Caco-2 (cell line): ENCODE results near the gene ARHGEF16. TPM values are rescaled to one million over a fixed set of nuclear protein-coding genes. Genes with fewer than 3 reads are reported as not detected.

Source experiments
- BruUV-seq: library from RNA; stranded (reverse); fragments of 400-500 nt; replicated peaks from 2 replicates; lab custom pipeline; 2021; lab: Mats Ljungman, UMichigan
- CTCF ChIA-PET: fragments of 300-600 bp; sonication (Branson Sonifier 250); formaldehyde crosslinking; loops from one replicate; lab custom pipeline; 2022; ENCODE audit warnings: antibody characterized with exemption; lab: Charles Lee
- POLR2A ChIA-PET: fragments of 300-600 bp; sonication (Branson Sonifier 250); formaldehyde crosslinking; loops from one replicate; lab custom pipeline; 2022; ENCODE audit warnings: antibody characterized with exemption; lab: Charles Lee
- DNase-seq, 2 experiments: peaks; one replicate each; pipeline versions ENCODE4 v3.0.0 to v3.0.0-alpha.2; 2020 to 2022
- H3K27me3 ChIP-seq: replicated peaks from 2 replicates; pipeline ENCODE4 v1.6.0; 2011; ENCODE audit warnings: low read length; ENCODE audit not compliant: control insufficient read depth, insufficient read depth
- H3K36me3 ChIP-seq: 2 replicates; pipeline ENCODE4 v1.5.1; 2011; ENCODE audit warnings: low read length; ENCODE audit not compliant: control insufficient read depth, insufficient read depth
- H3K4me1 ChIP-seq: fragments of 250-450 bp; sonication (Bioruptor Pico); 2 replicates; pipeline ENCODE4 v1.5.1; 2020; ENCODE audit warnings: mild to moderate bottlenecking
- H3K4me3 ChIP-seq: 2 replicates; pipeline ENCODE4 v1.5.1; 2011; ENCODE audit warnings: low read depth, mild to moderate bottlenecking, control low read depth, low read length
- H3K9me3 ChIP-seq: fragments of 250-450 bp; sonication (Bioruptor Pico); 2 replicates; pipeline ENCODE4 v1.5.1; 2020; ENCODE audit warnings: mild to moderate bottlenecking, moderate library complexity
- H3K27ac Mint-ChIP-seq: one replicate; pipeline ENCODE4 v1.8.0; 2022; ENCODE audit warnings: mixed read lengths; ENCODE audit not compliant: unreplicated experiment
- H3K27me3 Mint-ChIP-seq: one replicate; pipeline ENCODE4 v1.8.0; 2022; ENCODE audit warnings: mixed read lengths; ENCODE audit not compliant: insufficient read depth, unreplicated experiment
- H3K36me3 Mint-ChIP-seq: one replicate; pipeline ENCODE4 v1.8.0; 2022; ENCODE audit warnings: mild to moderate bottlenecking, mixed read lengths; ENCODE audit not compliant: insufficient read depth, unreplicated experiment
- H3K4me1 Mint-ChIP-seq: one replicate; pipeline ENCODE4 v1.8.0; 2022; ENCODE audit warnings: low read depth, mixed read lengths; ENCODE audit not compliant: unreplicated experiment
- H3K4me3 Mint-ChIP-seq: one replicate; pipeline ENCODE4 v1.8.0; 2022; ENCODE audit warnings: mild to moderate bottlenecking, moderate library complexity, mixed read lengths; ENCODE audit not compliant: unreplicated experiment
- H3K9me3 Mint-ChIP-seq: one replicate; pipeline ENCODE4 v1.8.0; 2022; ENCODE audit warnings: mixed read lengths; ENCODE audit not compliant: unreplicated experiment
- CTCF ChIP-seq, 2 experiments: fragments of 200-600 bp in 1 of 2; IDR thresholded peaks; 1 replicate in 1 of 2; 2 replicates in 1 of 2; pipeline versions ENCODE4 v1.5.1 to v1.8.0; 2011 to 2022; ENCODE audit warnings: antibody characterized with exemption in 1 of 2, control low read depth in 1 of 2, inconsistent platforms in 1 of 2, low read depth in 1 of 2, low read length in 1 of 2, mild to moderate bottlenecking in 1 of 2, moderate library complexity in 1 of 2; ENCODE audit not compliant: insufficient read depth in 1 of 2, severe bottlenecking in 1 of 2, unreplicated experiment in 1 of 2
- intact Hi-C: fragments of 100-400 bp; cut with micrococcal nuclease; formaldehyde crosslinking; loops from one replicate; pipeline ENCODE4 v1.10.0; 2022; ENCODE audit not compliant: unreplicated experiment
- total RNA-seq: library from RNA; stranded (reverse); gene quantifications from 2 replicates; pipeline ENCODE4 v1.2.3, GENCODE V29; 2022

Gene ARHGEF16
- total RNA-seq, 1 experiment from 2014 or later = 40.6 TPM

DNA sequence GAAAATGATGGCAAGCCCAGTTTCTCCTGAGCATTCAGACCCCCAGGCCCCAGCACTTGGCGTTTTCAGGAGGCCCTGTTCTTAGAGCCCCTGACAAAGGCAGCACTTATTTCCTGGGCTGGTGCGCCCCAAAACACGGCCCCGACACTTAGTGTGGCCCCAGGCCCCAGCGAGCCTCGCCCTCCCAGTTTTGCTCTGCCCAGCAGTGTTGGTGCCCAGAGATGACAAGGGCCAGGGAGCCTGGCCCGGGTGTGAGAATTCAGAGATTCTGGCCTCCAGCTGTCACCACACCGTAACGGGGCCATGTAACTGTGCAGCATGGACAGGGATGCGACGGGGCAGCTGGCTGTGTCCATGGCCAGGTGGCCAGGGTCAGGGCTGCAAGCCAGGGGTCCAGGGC is 18.0 kb upstream of the ARHGEF16 start:
- no peak for TF ChIP-seq CTCF (IDR thresholded peaks at IDR 0.05; ENCODE audit: insufficient read depth in 1 of 2, low read depth in 1 of 2, low read length in 1 of 2, severe bottlenecking in 1 of 2, unreplicated experiment in 1 of 2)
- Histone ChIP-seq H3K27me3 (no peaks in the 10 kb centered on the region), H3K9me3 (no peaks in the 10 kb centered on the region), H3K36me3 (no peaks in the 10 kb centered on the region), H3K4me1 (no peaks in the 10 kb centered on the region), H3K4me3 (no peak overlapping the region)
- Mint-ChIP-seq H3K36me3 (no peaks in the 10 kb centered on the region), H3K4me3 (no peak overlapping the region), H3K4me1 (no peaks in the 10 kb centered on the region), H3K27me3 (peaks cover 3% of the 10 kb centered on the region), H3K9me3 (no peaks in the 10 kb centered on the region), H3K27ac (no peak overlapping the region)
- no TSS peak for BruUV-seq
- POLR2A ChIA-PET = no interaction called here
- CTCF ChIA-PET = no interaction called here
- DNase-seq = no peak
- intact Hi-C loops = no loop called here

DNA sequence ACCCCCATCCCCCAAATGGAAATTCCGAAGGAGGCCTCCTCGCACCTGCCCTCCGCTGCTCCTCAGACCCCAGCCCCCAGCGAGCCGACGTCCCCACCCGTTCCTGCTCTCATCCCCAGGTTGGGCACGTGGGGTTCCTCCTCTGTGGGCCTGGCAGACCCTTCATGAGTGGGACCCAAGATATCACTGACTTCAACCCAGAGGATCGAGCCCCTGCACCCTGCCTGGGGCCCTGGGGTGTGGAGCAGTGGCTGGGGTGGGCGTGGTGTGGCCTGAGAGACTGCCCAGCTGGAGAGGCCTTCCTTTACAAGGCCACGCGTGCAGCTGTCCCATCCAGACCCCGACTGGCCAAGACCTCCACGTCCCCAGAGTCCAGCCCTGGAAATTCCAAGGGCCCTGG is 17.6 kb upstream of the ARHGEF16 start:
- DNase-seq = no peak
- Histone ChIP-seq H3K4me3 (no peak overlapping the region), H3K36me3 (no peaks in the 10 kb centered on the region), H3K4me1 (no peaks in the 10 kb centered on the region), H3K27me3 (no peaks in the 10 kb centered on the region), H3K9me3 (no peaks in the 10 kb centered on the region)
- H3K27me3 Mint-ChIP-seq = peaks cover 3% of the 10 kb centered on the region
- no peak overlapping the region for H3K27ac Mint-ChIP-seq
- ChIA-PET CTCF (interaction anchor here (0.9 kb wide), 1 partner anchor 16 kb away, joined by 4 read pairs; no protein-coding TSS in a partner anchor), POLR2A (no interaction called here)
- no peak overlapping the region for H3K4me3 Mint-ChIP-seq
- no peaks in the 10 kb centered on the region for H3K4me1 Mint-ChIP-seq
- intact Hi-C loops = no loop called here
- H3K9me3 Mint-ChIP-seq = no peaks in the 10 kb centered on the region
- no TSS peak for BruUV-seq
- H3K36me3 Mint-ChIP-seq = no peaks in the 10 kb centered on the region
- no peak for TF ChIP-seq CTCF (IDR thresholded peaks at IDR 0.05; ENCODE audit: insufficient read depth in 1 of 2, low read depth in 1 of 2, low read length in 1 of 2, severe bottlenecking in 1 of 2, unreplicated experiment in 1 of 2)

- POLR2A ChIA-PET = no interaction called here
- H3K27me3 Mint-ChIP-seq = peaks cover 3% of the 10 kb centered on the region
- no peak overlapping the region for H3K4me3 Mint-ChIP-seq
- intact Hi-C loops = no loop called here
- TF ChIP-seq CTCF (IDR thresholded peaks at IDR 0.05; ENCODE audit: insufficient read depth in 1 of 2, low read depth in 1 of 2, low read length in 1 of 2, severe bottlenecking in 1 of 2, unreplicated experiment in 1 of 2) = no peak
- DNase-seq = no peak
- Histone ChIP-seq H3K4me1 (no peaks in the 10 kb centered on the region), H3K27me3 (no peaks in the 10 kb centered on the region), H3K9me3 (no peaks in the 10 kb centered on the region), H3K4me3 (no peak overlapping the region), H3K36me3 (no peaks in the 10 kb centered on the region)
- CTCF ChIA-PET = no interaction called here
- no peaks in the 10 kb centered on the region for H3K36me3 Mint-ChIP-seq
- no peak overlapping the region for H3K27ac Mint-ChIP-seq
- H3K9me3 Mint-ChIP-seq = no peaks in the 10 kb centered on the region
- BruUV-seq = no TSS peak
- no peaks in the 10 kb centered on the region for H3K4me1 Mint-ChIP-seq
Measured at GRCh38 chr1:3438661-3439180, 15.7 kb upstream of the ARHGEF16 start.
